ENCODE measurements around the gene ASIC2.

The ASIC2 gene

DNA sequence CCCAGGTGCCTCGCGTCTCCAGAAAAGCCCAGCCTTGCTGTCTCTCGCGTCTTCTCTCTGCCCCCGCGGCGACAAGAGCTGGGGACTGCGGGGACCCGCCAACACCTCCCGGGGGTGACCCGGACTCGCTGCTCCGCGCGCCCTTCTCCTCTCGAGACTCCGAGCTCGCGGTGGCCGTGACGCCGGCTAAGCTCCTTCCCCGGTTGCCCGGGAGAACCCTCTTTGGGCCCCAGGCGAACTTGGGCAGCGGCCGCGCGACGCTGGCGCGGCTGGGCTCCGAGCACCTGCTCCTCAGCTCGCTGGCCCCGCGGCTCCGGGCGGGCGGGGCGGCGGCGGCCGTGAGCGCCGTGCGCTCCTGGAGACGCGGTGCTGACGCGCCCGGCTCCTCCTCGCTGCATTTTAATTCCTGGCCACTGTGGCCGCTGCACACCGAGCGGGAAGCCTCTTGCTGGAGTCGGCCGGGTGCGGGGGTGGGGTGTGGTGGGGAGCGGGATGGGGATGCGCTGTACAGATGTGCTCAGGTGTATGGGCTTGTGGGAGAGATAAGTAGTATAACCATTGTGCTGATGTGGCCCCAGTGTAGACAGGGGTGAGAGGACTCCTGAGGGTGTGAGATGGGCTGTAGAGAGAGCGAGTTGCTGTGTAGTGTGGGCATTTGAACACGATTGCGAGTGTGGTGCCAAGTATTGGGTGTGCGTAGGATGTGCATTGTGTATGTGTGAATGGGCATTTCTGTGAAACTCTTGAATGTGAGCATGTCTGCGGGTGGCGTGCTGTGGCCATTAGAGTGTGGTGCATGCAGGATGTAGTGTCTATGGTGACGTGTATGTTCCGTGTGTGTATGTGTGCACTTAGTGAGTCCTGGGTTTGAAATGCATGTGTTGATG is at the start of gene ASIC2:
ASIC2 (minus strand) TSS at position 315 of the 887 bp plus-strand sequence.
- Mint-ChIP-seq H3K36me3 (ENCODE audit: low read depth) (no peaks in the 10 kb centered on the region), H3K4me1 (ENCODE audit: low read depth) (peaks cover 11% of the 10 kb centered on the region), H3K4me3 (no peak within 1 kb of the TSS), H3K27me3 (peaks cover 62% of the 10 kb centered on the region), H3K9me3 (no peaks in the 10 kb centered on the region), H3K27ac (no peak within 1 kb of the TSS)
- DNase-seq: no peak

DNA sequence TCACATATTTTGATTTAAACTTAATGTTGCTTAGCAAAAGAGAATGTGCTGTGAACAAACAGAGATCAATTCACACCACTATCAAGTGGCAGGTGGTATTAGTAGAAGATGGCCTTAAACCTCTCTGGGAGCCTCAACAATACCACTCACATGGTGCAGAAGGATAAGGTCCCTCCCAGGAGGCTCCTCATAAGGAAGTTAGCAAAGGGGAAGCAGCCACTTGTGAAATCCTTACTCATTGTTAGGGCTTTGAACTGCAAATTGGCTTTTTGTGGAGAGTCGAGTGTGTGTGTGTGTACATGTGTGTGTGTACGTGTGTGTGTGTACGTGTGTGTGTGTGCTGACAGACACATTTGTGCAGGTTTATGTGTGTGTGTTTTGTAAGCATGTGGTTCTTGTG is 48.9 kb upstream of the ASIC2 start:
- H3K4me1 Mint-ChIP-seq (ENCODE audit: low read depth): no peaks in the 10 kb centered on the region
- H3K36me3 Mint-ChIP-seq (ENCODE audit: low read depth): no peaks in the 10 kb centered on the region
- H3K27ac Mint-ChIP-seq: no peak overlapping the region

DNA sequence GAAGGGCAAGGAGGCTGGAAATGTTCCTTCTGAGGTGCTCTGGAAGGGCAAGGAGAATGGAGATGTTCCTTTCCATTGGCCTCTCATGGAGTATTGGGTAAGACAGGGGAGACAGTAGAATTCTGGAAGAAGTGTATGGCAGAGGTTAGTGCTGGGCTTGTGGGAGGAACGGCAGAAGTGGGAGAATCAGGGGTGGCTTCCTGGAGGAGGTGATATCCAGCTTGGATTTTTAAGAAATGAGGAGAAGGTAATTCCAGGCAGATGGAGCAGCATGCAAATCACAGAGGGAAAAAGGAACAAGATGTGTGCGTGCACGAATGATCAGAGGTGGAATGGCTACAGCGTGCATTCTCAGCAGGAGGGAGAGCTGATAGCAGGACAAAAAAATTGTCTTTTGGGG is 45.1 kb upstream of the ASIC2 start:
- H3K27ac Mint-ChIP-seq: no peak overlapping the region
- DNase-seq: no peak
- no peak overlapping the region for H3K4me3 Mint-ChIP-seq
- no peaks in the 10 kb centered on the region for H3K4me1 Mint-ChIP-seq (ENCODE audit: low read depth)
- no peaks in the 10 kb centered on the region for H3K9me3 Mint-ChIP-seq
- no peaks in the 10 kb centered on the region for H3K36me3 Mint-ChIP-seq (ENCODE audit: low read depth)
- peaks cover 22% of the 10 kb centered on the region for H3K27me3 Mint-ChIP-seq

More for the DNA sequence above, 48.9 kb upstream of the ASIC2 start:
- Mint-ChIP-seq H3K4me3 (no peak overlapping the region), H3K27me3 (peaks cover 31% of the 10 kb centered on the region), H3K9me3 (no peaks in the 10 kb centered on the region)
- no peak for DNase-seq

DNA sequence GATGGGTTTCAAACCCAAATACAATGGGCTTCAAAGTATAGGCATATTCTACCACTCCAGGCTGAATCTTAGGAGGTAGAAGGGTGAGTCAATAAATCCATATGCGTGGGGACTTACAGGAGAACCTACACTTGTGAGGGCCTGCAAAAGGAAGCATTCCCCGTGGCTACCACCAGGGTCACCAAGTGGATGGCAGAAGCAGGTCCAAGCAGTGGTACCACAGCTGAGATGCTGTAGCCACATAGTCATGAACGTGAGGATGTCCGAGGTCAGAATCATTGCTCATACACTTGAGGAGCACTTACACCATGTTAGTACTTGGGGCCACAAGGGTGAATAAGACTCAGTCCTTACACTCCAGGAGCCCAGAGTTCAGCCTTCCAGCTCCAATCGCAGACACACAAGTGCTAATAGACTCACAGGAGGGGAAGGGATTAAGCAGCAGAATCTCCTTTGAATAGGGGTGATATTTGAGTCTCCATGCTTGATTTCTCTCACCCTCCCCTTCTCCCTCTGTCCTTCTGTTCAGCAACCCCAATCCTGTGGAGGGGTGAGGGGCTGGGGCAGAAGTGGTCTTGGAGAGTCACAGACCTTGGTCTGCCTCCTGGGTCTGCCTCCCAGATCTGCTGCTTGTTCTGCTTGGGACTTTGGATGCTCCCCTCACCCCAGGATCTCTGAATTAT is 42.5 kb upstream of the ASIC2 start:
- Mint-ChIP-seq H3K36me3 (ENCODE audit: low read depth) (no peaks in the 10 kb centered on the region), H3K27me3 (peaks cover 20% of the 10 kb centered on the region), H3K4me1 (ENCODE audit: low read depth) (no peaks in the 10 kb centered on the region), H3K9me3 (no peaks in the 10 kb centered on the region), H3K27ac (no peak overlapping the region), H3K4me3 (no peak overlapping the region)
- no peak for DNase-seq

DNA sequence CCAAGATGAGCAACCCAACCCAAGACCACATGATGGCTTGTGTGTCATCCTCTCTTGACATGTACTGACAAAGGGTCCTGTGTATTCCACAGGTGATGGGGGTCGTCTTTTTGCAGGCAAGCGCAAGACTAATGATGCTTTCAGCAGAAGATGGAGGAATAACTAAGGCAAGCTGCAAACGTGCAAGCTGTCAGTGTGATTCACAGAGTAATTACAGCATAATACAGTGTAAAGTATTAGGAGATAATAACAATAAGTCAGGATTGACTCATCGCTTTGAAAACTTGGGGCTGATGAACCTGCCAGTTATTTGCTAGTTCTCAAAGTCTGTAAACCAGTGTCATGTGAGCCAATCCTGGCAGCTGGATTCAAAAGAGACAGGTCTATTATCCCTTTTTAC is 41.6 kb upstream of the ASIC2 start:
- Mint-ChIP-seq H3K9me3 (no peaks in the 10 kb centered on the region), H3K27me3 (peaks cover 14% of the 10 kb centered on the region), H3K27ac (no peak overlapping the region), H3K4me3 (no peak overlapping the region), H3K4me1 (ENCODE audit: low read depth) (no peaks in the 10 kb centered on the region), H3K36me3 (ENCODE audit: low read depth) (no peaks in the 10 kb centered on the region)
- no peak for DNase-seq

DNA sequence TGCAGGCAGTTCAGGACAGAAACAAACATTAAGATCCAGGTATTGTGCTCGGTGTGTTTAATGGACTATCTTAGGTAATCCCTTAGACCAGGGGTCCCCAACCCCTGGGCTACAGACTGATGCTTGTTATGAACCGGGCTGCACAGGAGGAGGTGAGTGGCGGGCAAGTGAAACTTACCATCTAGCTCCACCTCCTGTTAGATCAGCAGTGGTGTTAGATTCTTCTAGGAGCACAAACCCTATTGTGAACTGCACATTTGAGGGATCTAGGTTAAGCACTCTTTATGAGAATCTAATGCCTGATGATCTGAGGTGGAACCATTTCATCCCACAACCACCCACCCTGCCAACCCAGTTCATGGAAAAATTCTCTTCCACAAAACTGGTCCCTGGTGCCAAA is 37.8 kb upstream of the ASIC2 start:
- H3K36me3 Mint-ChIP-seq (ENCODE audit: low read depth): no peaks in the 10 kb centered on the region
- no peaks in the 10 kb centered on the region for H3K4me1 Mint-ChIP-seq (ENCODE audit: low read depth)
- no peak overlapping the region for H3K27ac Mint-ChIP-seq
- DNase-seq: no peak
- H3K9me3 Mint-ChIP-seq: no peaks in the 10 kb centered on the region
- no peak overlapping the region for H3K4me3 Mint-ChIP-seq
- H3K27me3 Mint-ChIP-seq: peaks cover 9% of the 10 kb centered on the region

DNA sequence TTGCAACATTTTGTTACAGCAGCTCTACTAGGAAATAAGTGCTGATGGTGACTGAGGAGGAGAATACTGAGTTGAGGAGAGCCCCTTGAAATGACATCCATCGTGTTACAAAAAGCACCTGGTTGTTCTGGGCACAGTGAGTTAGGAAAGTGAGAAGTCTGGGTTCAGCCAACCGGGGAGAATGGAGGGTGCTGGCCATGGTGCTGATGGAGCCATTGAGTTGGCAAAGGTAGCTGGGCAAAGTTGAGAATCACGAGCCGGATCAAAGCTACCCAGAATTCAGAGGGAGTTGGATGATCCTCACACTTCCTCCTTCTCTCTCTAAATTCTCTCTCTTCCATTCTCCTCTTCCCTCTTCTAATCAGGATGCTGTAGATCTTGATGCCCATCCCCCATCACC is 35.0 kb upstream of the ASIC2 start:
- H3K4me1 Mint-ChIP-seq (ENCODE audit: low read depth): no peaks in the 10 kb centered on the region

DNA sequence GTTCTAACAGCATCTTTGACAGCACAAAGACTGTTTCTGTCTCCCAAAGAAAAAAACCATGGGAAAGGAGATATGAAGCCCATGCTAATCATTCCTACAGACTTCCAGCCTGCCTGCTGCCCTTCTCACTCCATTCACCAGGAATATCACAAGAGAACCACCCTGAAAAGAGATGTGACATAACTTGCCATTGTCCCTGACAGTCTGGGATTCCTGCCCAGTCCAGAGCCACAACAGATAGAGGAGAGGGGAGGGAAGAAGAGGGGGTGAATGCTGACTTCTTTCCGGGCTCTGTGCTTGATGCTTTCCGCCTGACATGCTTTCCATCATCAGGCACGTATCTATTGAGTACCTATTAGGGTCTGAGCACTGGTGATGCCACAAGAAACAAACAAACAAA is 31.6 kb upstream of the ASIC2 start:
- H3K4me3 Mint-ChIP-seq: no peak overlapping the region
- H3K4me1 Mint-ChIP-seq (ENCODE audit: low read depth): no peaks in the 10 kb centered on the region
- H3K27me3 Mint-ChIP-seq: peaks cover 17% of the 10 kb centered on the region
- H3K36me3 Mint-ChIP-seq (ENCODE audit: low read depth): no peaks in the 10 kb centered on the region
- DNase-seq: no peak
- H3K27ac Mint-ChIP-seq: no peak overlapping the region
- no peaks in the 10 kb centered on the region for H3K9me3 Mint-ChIP-seq

More for the DNA sequence above, 35.0 kb upstream of the ASIC2 start:
- Mint-ChIP-seq H3K4me3 (no peak overlapping the region), H3K27ac (no peak overlapping the region), H3K27me3 (peaks cover 17% of the 10 kb centered on the region), H3K36me3 (ENCODE audit: low read depth) (no peaks in the 10 kb centered on the region), H3K9me3 (no peaks in the 10 kb centered on the region)
- DNase-seq: no peak

DNA sequence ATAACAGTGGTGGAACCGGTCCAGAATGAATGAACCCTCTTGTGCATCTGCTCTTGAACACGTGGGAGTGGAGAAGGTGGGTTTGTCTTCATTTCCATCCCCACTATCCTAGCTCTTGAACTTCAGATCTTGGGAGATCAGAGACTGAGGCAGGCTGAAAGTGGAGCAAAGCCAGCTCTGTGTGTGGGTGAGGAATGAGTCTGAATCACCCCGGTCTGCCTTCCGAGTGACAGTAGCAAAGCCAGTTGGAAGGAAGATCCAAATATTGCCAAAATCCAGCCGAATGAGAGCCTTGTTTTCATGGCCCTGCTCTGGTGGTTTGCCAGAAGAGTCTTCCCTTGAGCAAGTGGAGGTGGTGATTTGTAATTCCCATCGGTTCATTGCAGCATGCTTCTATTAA is 29.0 kb upstream of the ASIC2 start:
- Mint-ChIP-seq H3K36me3 (ENCODE audit: low read depth) (no peaks in the 10 kb centered on the region), H3K9me3 (no peaks in the 10 kb centered on the region), H3K4me1 (ENCODE audit: low read depth) (no peaks in the 10 kb centered on the region), H3K4me3 (no peak overlapping the region), H3K27ac (no peak overlapping the region), H3K27me3 (peaks cover 15% of the 10 kb centered on the region)
- no peak for DNase-seq

DNA sequence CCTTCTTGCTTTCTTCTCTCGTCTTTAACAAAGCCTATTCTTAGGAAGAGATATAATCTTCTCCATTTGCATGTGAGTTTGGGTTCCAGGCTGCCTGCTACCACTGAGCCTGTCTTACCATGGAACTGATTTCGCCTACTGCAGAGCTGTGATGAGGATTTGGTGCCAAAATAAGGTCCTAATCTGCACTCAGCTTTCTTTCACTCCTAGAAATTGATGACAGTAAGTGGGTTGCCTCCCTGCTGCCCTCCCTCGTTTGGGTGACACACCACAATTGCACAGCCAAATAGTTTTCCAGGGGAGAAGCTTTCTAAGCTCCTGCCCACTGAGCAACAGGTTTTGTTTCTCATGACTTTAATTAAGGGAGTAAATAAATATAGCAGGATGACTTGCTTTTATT is 25.1 kb upstream of the ASIC2 start:
- no peak for DNase-seq
- H3K9me3 Mint-ChIP-seq: no peaks in the 10 kb centered on the region
- peaks cover 15% of the 10 kb centered on the region for H3K27me3 Mint-ChIP-seq
- no peak overlapping the region for H3K27ac Mint-ChIP-seq
- H3K4me3 Mint-ChIP-seq: no peak overlapping the region
- H3K36me3 Mint-ChIP-seq (ENCODE audit: low read depth): no peaks in the 10 kb centered on the region
- H3K4me1 Mint-ChIP-seq (ENCODE audit: low read depth): peaks cover 3% of the 10 kb centered on the region

DNA sequence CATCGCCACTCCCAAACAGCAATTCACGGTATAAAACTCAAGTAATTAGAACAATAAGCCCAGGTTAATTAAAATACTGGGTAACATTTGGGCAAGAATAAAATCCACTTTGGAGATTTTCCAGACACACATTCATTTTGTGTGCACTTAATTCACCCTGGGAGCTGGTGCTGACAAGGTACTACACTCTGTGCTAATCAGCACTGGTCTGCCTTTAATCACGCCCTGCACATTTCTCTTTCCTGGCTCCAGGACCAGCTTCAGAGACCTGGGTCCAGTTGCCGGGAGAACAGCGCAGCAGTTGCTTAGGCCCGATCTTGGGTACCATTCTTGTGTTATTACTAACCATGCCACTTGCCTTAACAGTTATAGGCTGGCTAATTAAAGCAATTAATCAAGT is 23.7 kb upstream of the ASIC2 start:
- Mint-ChIP-seq H3K9me3 (no peaks in the 10 kb centered on the region), H3K36me3 (ENCODE audit: low read depth) (no peaks in the 10 kb centered on the region), H3K27ac (no peak overlapping the region), H3K4me1 (ENCODE audit: low read depth) (peaks cover 3% of the 10 kb centered on the region), H3K27me3 (peaks cover 12% of the 10 kb centered on the region), H3K4me3 (no peak overlapping the region)
- no peak for DNase-seq

DNA sequence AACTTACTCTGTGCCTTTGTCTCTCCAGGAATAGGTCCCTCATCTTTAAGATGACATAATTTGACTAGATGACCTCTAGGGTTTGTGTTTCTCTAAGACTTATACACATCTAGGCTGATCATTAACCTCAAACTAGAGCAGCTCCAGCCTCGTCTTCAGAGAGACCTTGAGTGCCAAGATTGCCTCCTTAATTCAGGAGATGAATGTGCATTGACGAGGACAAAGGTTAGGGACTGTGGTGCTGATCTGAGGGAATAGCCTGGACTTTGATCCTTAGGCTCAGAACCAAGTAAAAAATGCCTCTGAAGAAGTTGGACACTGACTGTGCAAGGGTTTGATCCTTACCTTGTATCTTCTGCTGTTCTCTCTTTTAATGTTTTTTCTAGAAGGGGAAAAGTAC is 17.2 kb upstream of the ASIC2 start:
- Mint-ChIP-seq H3K27ac (no peak overlapping the region), H3K9me3 (no peaks in the 10 kb centered on the region), H3K36me3 (ENCODE audit: low read depth) (no peaks in the 10 kb centered on the region), H3K4me3 (no peak overlapping the region), H3K27me3 (peaks cover 17% of the 10 kb centered on the region), H3K4me1 (ENCODE audit: low read depth) (peaks cover 3% of the 10 kb centered on the region)
- no peak for DNase-seq

DNA sequence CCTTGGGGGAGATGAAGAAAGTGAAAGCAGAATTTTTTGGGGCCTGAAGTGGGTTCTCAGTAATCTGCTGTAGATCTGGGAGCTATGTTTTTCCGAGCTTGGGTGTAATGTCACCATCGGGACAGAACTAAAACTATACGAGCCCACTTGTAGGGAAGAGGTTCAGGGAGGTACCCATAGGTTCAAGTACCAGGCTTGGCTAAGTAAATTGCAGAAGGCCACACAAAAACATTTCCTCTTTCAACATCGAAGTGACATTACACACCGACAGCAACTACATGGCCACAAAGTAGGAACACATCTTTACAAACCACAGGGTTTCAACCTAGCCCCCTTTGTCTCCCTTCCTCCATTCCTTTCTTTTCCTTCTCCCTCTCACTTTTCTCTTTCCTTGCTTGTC is 10.2 kb upstream of the ASIC2 start:
- Mint-ChIP-seq H3K4me1 (ENCODE audit: low read depth) (peaks cover 7% of the 10 kb centered on the region), H3K27ac (no peak overlapping the region), H3K36me3 (ENCODE audit: low read depth) (no peaks in the 10 kb centered on the region), H3K9me3 (no peaks in the 10 kb centered on the region), H3K27me3 (peaks cover 19% of the 10 kb centered on the region), H3K4me3 (no peak overlapping the region)
- DNase-seq: no peak

DNA sequence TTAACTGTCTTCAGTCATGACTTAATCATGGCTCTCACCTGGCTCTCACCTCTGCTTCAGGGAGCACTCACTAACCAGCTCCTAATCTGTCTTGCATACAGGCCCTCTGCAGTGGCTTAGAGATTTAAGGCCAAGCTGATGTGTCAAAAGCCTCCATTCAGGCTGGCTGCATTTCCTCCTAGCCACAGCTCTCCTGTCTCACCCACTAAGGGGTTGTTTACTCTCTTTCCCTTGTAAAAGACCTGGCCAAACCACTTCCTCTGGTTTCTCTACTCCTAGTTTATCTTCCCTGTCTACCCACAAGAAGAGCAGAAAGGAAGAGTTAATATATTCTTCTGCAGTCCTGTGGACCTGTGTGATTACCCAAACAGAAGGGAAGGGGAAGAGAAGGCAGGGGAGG is 9.3 kb upstream of the ASIC2 start:
- no peak for DNase-seq
- Mint-ChIP-seq H3K36me3 (ENCODE audit: low read depth) (no peaks in the 10 kb centered on the region), H3K4me3 (no peak overlapping the region), H3K27ac (no peak overlapping the region), H3K9me3 (no peaks in the 10 kb centered on the region), H3K27me3 (peaks cover 20% of the 10 kb centered on the region), H3K4me1 (ENCODE audit: low read depth) (peaks cover 7% of the 10 kb centered on the region)

DNA sequence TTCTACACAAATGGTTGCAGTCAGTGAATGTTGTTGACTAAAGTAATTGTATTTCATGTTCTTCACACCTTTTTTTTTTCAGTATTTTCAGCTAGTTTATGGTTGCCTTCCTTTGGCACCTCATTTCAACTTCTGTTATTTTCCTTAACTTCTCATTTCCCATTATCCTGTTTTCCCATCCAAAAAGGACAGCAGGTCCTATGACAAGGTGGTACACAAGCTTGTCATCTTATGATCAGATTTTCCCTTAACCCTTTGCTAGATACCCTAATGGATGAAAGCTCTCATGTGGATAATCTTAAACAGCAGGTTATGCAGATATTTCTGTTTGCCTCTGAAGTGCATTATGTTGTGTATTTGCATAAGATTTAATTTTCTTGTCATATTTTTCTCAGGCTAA is 7.1 kb upstream of the ASIC2 start:
- H3K27me3 Mint-ChIP-seq: peaks cover 24% of the 10 kb centered on the region
- no peak for DNase-seq
- H3K4me1 Mint-ChIP-seq (ENCODE audit: low read depth): peaks cover 7% of the 10 kb centered on the region
- H3K9me3 Mint-ChIP-seq: no peaks in the 10 kb centered on the region
- no peak overlapping the region for H3K4me3 Mint-ChIP-seq
- H3K27ac Mint-ChIP-seq: no peak overlapping the region
- no peaks in the 10 kb centered on the region for H3K36me3 Mint-ChIP-seq (ENCODE audit: low read depth)
